ENCODE results near the gene KIF18B.

- no peak for TF ChIP-seq ZNF263 (CRISPR knock-in tag; IDR thresholded peaks at IDR 0.05; ENCODE audit: low read depth)
- TF ChIP-seq CTCF (IDR thresholded peaks at IDR 0.05) = no peak
- no peak for TF ChIP-seq SMAD3 (CRISPR knock-in tag; IDR thresholded peaks at IDR 0.05; ENCODE audit: borderline replicate concordance)
- no peak for TF ChIP-seq ETV6 (CRISPR knock-in tag; IDR thresholded peaks at IDR 0.05)
- TF ChIP-seq SP1 (CRISPR knock-in tag; conservative IDR thresholded peaks at IDR 0.05) = no peak
- no peak for TF ChIP-seq ZNF671 (CRISPR knock-in tag; IDR thresholded peaks at IDR 0.05)
- no peak for TF ChIP-seq AR (CRISPR knock-in tag; IDR thresholded peaks at IDR 0.05)
- TF ChIP-seq PRRX2 (CRISPR knock-in tag; IDR thresholded peaks at IDR 0.05) = no peak
- no peak for TF ChIP-seq SMAD4 (CRISPR knock-in tag; IDR thresholded peaks at IDR 0.05)
- TF ChIP-seq AFF4 (CRISPR knock-in tag; IDR thresholded peaks at IDR 0.05; ENCODE audit: borderline replicate concordance) = no peak
- no peak for TF ChIP-seq ZBTB21 (CRISPR knock-in tag; IDR thresholded peaks at IDR 0.05; ENCODE audit: borderline replicate concordance)
- TF ChIP-seq ATF3 (CRISPR knock-in tag; conservative IDR thresholded peaks at IDR 0.05) = no peak
- TF ChIP-seq FOXK1 (CRISPR knock-in tag; IDR thresholded peaks at IDR 0.05) = no peak
Observed at GRCh38 chr17:44979426-44979995, 31.9 kb upstream of the KIF18B start.
